Stimulated activated CD8-positive, alpha-beta memory T cell treated with anti-CD3 and anti-CD28 coated beads, Interleukin-7, amount 100 ng/mL, for 4 hours (primary cell): ENCODE results near the gene PPP2R5C.

ENCODE experiments used
- DNase-seq, 2 donors: peaks; one replicate each; pipeline ENCODE4 v3.0.0-alpha.2; 2020; ENCODE audit warnings: low read depth in 2 of 2

Gene PPP2R5C

GRCh38 chr14:101862711-101863110, 101.2 kb downstream of the PPP2R5C start:
- no peak for DNase-seq

DNA sequence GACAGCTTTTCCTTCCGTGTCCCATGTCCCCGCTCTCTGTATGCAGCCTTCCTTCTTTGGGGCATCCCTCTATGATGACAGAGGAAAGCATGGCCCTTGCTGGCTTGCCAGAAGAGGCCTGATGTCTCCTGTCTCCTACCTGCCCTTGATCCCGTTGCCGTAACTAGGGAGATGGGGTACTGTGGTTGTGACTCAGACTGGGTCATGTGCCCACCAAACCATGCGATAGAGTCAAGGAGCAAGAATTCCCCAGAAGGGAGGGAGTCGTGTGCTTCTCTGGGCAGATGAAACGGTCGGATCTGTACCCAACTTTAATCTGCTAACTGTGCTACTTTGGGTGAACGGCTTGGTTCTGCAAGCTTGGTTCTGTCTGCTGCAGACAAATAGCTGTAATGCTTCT, 103.8 kb downstream of the PPP2R5C start:
- DNase-seq, result no peak

- DNase-seq, result no peak
These were observed 106.3 kb downstream of the PPP2R5C start for GRCh38 chr14:101867854-101868253.

- no peak for DNase-seq
These were observed 107.7 kb downstream of the PPP2R5C start for GRCh38 chr14:101869217-101869616.

GRCh38 chr14:101870273-101870939, 108.9 kb downstream of the PPP2R5C start:
- no peak for DNase-seq

GRCh38 chr14:101872346-101872745, 110.8 kb downstream of the PPP2R5C start:
- DNase-seq, result no peak

- DNase-seq, result no peak
These were observed 111.7 kb downstream of the PPP2R5C start for GRCh38 chr14:101873076-101873825.

GRCh38 chr14:101873991-101874390, 112.5 kb downstream of the PPP2R5C start:
- no peak for DNase-seq

DNA sequence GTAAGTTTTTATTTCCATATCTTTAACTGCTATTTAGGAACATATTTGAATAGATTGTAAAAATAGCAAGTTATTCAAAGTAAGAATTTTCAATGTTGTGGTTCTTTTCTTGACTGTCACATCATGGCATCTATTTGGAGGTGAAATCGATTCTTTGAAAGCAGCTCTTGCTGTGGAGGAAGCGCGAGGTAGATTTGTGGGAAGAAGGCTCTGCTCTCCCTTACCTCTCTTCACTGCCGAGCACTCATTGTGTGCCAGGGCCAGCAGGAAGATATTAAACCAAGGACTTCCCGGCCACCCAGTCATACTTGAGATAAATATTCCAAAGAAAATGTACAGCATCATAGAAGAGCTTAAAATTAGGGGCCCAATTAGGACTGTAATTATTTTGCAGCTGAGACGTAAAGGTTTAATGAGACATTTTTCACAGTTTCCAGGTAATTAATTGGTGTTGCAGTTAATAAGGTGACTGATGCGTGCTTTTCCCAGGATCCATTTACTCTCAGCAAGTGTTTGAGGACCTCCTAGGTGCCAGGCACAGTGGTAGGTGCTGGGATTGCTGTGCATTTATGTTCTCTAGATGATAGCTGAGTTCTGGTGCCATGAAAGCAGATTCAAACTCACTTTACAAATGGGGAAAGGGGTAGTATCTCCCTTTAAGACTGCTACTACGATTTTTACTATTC, 113.7 kb downstream of the PPP2R5C start:
- DNase-seq, result no peak

DNA sequence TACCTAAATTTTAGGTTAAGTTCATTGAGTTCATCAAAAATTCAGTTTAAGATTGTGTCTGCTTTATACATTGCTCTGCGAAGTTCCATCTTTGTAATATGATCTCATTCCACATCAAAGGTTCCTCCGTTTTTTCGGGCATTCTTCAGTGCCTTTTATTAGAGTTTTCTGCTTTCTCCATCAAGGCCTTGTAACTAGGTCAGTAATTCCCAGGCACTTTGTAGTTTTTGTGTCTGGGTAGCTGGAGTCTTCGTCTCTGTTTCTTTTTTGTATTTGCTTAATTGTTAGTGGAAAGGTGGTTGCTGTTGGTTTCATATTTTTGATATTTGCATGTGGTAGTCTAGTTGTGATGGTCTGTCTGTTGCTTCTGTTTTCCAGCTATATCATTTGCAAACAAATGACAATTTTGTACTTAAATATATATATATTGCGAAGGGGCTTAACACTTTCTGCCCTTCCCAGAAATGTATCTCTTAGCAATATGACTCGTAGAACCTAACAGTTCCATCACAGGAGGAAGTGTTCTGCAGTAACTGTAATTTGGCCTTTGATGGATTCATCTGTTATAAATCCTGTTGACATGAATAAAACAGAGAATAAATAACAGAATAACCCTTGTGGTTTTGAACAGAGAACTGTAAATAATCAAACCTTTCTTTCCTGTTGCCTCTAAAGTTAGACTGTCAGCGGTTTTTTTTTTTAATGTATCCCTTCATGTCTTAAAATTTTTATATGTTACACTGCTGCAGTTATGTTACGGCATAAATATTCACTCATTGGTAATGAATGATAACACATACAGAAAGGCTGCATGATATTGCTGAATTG, 114.4 kb downstream of the PPP2R5C start:
- no peak for DNase-seq

- DNase-seq, result peak; percentile 55 to 62
These were observed 115.0 kb downstream of the PPP2R5C start for GRCh38 chr14:101876555-101876938.

- no peak for DNase-seq
These were observed 116.3 kb downstream of the PPP2R5C start for GRCh38 chr14:101877766-101878165.

GRCh38 chr14:101878211-101878821, 116.8 kb downstream of the PPP2R5C start:
- no peak for DNase-seq

- DNase-seq, result no peak
These were observed 117.5 kb downstream of the PPP2R5C start for GRCh38 chr14:101878822-101879528.

GRCh38 chr14:101879529-101880336, 118.2 kb downstream of the PPP2R5C start:
- no peak for DNase-seq

- no peak for DNase-seq
These were observed 119.9 kb downstream of the PPP2R5C start for GRCh38 chr14:101881426-101881825.

GRCh38 chr14:101882141-101882935, 120.8 kb downstream of the PPP2R5C start:
- DNase-seq, result no peak

DNA sequence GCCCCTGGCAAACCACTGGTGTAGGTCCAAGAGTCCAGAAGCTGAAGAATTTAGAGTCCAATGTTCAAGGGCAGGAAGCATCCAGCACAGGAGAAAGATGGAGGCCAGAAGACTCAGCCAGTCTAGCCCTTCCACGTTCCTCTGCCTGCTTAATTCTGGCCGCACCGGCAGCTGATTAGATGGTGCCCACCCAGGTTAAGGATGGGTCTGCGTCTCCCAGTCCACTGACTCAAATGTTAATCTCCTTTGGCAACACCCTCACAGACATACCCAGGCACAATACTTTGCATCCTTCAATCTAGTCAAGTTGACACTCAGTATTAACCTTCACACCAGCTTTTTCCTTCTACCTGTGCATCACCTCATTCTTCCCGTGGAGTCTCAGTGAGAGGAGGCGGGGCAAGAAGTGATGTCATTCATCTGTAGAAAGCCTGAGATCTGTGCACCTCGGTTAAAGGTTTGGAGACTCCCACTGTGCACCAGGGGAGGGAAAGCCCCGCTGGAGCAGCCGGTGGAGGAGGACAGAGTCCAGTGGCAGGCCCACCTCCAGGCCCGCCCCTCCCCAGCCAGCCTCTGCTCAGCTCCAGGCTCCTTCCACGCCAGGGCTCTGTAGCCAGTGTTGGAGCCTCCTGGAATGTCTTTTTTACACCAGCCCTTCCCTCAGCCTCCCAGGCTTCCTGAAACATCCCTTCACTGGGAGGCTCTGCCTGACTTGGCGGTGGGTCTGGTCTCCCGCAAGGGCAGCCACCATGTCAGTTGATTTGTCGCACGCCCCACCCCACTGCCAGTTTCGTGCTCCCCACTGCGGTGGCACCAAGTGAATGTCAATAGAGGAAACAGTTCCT, 122.8 kb downstream of the PPP2R5C start:
- no peak for DNase-seq
